RPMI7951 (cell line): ENCODE data around the gene PRSS1. TPM values are rescaled to one million over a fixed set of nuclear protein-coding genes. Genes with fewer than 3 reads are reported as not detected.
"Not testable (repeated sequence)": the region's sequence is repeated elsewhere in the genome, so short reads cannot be mapped to it uniquely, and the experiment has no call there.

Experiments used
- DNase-seq: peaks from one replicate; pipeline ENCODE4 v3.0.0-alpha.2; 2012; ENCODE audit warnings: low read depth
- total RNA-seq: library from RNA; depleted of rRNA; stranded (reverse); fragments of >200 nt; shearing (Covaris generic); gene quantifications from 2 replicates; pipeline ENCODE4 v1.2.3, GENCODE V29; 2014; rRNA removed

Gene PRSS1
- total RNA-seq, result not detected in 2 replicates

GRCh38 chr7:142749218-142749993, at the start of gene PRSS1:
Gene PRSS1 (plus strand): TSS chr7:142749472. CDS start chr7:142749485, 13 bp downstream.
- DNase-seq, result no peak

DNA sequence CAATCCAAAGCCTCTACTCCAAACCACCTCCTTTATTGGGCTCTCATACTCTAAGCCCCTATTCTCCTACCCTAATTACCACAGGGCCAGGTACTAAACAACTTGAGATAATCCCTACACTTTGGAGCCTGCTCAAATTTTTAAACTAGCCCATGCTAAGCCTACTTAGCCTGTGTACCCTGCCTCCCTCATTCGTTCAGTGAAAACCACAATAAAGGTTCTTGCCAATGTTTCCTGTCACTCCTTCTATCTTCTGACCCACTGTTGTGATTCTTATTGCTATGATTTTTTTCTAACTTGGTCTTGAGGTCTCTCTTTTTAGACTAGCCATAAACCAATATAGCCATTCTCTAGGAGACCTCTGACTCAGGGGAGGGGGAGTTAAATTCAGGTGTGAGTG, 48.3 kb upstream of the PRSS1 start:
- DNase-seq, result not testable (repeated sequence)

DNA sequence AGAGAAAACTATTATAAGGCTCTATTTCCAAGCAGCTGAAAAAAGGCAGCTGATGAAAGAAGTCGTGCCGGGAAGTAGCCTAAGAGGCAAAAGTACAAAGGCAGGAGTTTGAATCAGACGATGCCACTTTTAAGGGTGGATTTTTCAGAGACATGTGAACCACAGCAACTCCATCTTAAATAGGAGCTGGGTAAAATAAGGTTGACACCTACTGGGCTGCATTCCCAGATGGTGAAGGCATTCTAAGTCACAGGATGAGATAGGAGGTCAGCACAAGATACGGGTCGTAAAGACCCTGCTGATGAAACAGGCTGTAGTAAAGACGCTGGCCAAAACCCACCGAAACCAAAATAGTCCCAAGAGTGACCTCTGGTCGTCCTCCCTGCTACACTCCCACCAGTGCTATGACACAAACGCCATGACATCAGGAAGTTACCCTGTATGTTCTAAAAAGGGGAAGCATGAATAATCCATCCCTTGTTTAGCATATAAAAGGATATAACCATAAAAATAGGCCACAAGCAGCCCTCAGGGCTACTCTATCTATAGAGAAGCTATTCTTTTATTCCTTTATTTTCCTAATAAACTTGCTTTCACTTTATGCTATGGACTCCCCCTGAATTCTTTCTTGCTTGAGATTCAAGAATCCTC, 45.5 kb upstream of the PRSS1 start:
- no peak for DNase-seq

- DNase-seq, result peak; percentile 15
Measured at GRCh38 chr7:142708726-142709125, 40.5 kb upstream of the PRSS1 start.

DNA sequence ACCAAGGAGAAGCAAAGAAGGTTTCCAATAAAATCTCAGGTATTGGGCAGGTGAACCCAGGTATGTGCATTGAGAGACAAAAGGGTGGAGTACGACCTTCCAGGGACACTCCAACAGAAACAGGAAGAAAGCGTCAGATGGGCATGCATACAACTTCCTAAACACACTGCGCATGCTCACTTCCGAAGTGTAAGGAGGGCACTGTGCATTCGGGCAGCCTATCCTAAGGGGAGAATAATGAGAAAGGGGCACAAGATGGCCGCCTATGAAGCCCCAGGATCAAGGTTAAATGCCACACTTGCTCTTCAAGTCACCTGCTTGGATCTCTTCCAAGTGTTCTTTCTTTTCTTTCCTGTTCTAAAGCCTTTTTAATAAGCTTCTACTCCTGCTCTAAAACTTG, 39.4 kb upstream of the PRSS1 start:
- DNase-seq, result no peak

- no peak for DNase-seq
Measured at GRCh38 chr7:142711196-142711595, 38.1 kb upstream of the PRSS1 start.

- DNase-seq, result peak; percentile 29
Measured at GRCh38 chr7:142711746-142712616, 37.3 kb upstream of the PRSS1 start.

DNA sequence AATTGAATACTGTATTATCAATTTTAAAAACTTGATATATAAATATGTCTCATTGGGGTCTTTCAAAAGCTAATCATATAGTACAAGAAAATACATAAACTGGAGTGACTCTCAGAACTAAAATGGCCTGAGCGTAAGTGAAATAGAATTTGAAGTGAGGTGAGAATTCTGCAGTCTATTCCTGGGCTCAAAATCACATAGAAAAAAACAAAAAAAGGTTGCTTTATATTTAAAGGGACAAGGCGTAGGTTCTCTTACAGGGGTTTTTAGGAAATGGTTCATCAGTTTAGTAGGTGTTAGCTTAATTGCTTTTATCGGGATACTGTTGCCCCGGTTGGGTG, 36.7 kb upstream of the PRSS1 start:
- no peak for DNase-seq

DNA sequence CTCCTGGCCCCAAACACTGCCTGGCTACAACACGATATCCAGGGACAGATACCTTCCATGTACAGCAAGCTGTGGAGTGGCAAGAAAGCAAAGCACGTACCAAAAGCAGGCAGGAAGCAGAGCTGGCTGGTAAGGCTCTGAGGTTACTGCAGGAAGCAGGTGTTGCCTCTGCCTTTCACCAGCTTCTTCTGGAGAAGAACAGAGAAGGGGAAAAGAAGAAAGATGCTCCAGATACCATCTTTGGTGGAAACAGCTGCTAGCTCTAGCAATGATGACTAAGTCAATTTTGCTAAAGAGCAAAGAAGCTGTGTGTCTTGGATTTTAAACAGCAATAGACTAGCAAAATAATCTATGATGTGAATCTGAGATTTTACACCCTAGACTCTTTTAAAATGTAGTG, 34.9 kb upstream of the PRSS1 start:
- no peak for DNase-seq

DNA sequence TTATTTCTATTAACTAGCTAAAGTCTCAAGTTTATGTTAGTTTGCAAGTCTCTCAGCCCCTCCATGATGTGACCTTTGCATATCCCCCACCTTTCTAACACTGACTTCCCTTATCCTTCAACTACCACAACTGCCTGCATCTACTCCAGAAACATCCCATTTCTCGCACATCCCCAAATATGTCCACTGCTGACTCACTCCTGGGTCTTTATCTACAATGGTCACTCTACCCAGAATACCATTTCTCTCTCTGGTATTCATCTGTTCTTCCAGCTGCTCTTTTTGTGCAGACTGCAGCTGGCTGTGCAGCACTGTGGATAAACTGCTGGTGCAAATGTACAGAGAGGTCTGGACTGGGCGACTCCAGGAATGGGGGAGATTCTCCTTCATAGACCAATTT, 32.7 kb upstream of the PRSS1 start:
- DNase-seq, result no peak

- DNase-seq, result no peak
Measured at GRCh38 chr7:142717453-142717852, 31.8 kb upstream of the PRSS1 start.

DNA sequence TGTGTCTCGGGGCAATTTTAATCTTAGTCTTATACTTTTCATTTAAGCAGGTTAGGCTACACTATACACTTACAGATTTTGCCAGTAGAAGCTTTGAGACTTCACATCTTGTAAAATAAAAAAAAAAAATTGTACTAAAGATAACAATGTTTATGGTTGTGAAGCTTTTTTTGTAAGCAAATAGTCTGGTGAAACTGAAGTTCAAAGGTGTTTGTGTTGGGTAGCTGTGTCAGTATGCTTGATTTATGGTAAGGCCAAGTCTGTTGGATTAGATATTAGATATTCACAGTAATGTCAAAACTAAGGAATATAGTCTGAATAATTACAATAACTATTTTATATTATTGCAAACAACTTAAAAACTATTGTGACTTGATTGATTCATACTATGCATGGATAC, 31.0 kb upstream of the PRSS1 start:
- no peak for DNase-seq

DNA sequence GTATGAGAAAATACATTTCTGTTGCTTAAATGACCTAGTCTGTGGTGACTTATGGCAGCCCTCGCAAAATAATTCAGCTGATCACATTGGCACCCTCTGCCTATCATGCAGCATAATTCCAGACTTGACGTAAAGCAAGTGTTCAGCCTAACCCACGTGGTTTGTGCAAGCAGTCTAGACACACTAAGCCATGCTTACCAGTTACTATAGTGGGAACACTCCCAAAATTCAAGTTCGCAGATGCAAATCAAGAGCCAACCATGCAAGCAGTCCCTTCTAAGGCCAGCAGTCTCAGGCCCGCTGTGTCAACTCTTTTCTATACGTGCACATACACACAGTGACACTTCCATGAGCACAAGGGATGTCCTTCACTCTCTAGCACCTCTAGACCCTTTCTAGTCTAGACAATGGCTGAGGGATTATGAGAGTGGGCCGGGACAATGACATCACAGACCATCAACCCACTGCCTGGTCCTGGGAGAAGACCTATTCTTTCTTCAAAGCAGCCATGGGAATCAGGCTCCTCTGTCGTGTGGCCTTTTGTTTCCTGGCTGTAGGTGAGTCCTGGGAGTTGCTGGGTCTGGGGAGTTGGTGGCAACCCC, 29.0 kb upstream of the PRSS1 start:
- DNase-seq, result no peak

- DNase-seq, result no peak
Measured at GRCh38 chr7:142720986-142721385, 28.3 kb upstream of the PRSS1 start.

GRCh38 chr7:142722248-142722794, 27.0 kb upstream of the PRSS1 start:
- DNase-seq, result no peak

DNA sequence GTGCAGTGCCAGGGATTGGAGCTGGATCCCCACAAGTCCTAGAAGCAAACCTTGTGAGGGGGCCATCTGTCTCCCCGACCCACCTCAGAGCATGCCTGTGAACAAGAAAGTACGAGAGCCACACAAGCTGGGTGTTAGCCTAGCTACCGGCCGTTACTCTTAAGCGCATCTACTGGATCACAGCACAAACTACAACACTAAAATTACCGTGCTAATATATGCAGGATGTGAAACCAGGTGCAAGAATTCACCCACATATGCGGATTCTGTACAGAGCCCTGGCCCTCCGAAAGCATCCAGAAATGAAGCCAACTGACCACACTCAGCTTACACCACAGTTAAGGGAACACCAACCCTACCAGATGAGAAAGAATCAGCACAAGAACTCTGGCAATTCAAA, 16.0 kb upstream of the PRSS1 start:
- DNase-seq, result no peak

GRCh38 chr7:142739923-142740492, 9.3 kb upstream of the PRSS1 start:
- peak; percentile 17 for DNase-seq

DNA sequence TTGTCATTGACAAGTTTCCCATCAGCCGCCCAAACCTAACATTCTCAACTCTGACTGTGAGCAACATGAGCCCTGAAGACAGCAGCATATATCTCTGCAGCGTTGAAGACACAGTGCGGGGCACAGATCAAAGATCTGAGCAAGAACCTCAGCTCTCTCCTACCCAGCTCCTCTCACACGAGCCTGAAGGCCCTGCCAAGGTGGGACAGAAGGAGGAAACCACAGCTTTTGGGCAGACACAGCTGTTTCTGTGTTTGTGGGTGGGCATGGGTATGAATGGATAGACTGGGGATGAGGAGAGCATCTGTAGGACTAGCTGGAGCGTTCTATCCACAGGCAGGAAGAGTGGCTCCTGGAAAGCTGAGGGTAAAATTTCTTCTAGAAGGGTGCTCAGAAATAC, 8.5 kb upstream of the PRSS1 start:
- no peak for DNase-seq

- DNase-seq, result not testable (repeated sequence)
Measured at GRCh38 chr7:142741932-142742331, 7.3 kb upstream of the PRSS1 start.

- peak; percentile 68 for DNase-seq
Measured at GRCh38 chr7:142745091-142745635, 4.1 kb upstream of the PRSS1 start.

DNA sequence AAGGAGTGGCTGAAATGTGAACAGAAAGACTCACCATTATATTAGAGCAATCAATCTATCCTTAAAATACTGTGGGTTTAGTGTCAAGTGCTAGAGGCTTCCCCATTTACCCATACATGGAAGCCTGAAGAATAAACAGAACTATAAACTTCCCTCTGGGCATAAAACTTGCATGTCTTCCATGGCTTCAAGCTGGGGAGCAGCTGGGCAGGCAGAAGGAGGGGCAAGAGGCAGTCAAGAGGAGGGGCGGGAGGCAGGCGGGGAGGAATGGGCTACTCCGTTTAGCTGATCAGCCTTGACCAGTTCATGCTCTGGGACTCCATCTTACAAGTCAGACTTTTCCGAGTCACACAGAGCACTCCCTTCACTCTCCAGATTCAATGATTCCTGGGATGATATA, 3.5 kb upstream of the PRSS1 start:
- DNase-seq, result peak; percentile 9
